ENCODE data around the gene FOXF1. TPM values are rescaled to one million over a fixed set of nuclear protein-coding genes. Genes with fewer than 3 reads are reported as not detected.

FOXF1 gene
- total RNA-seq, 1 experiment from 2014 or later: not detected

- Mint-ChIP-seq H3K27ac (no peak overlapping the region), H3K4me1 (no peaks in the 10 kb centered on the region), H3K4me3 (no peak overlapping the region), H3K27me3 (ENCODE audit: low read depth) (no peaks in the 10 kb centered on the region), H3K9me3 (no peaks in the 10 kb centered on the region), H3K36me3 (peaks cover 23% of the 10 kb centered on the region)
- ATAC-seq (no peak), DNase-seq (ENCODE audit: low spot score) (no peak)
- POLR2A ChIA-PET: no interaction called here
- TF ChIP-seq NR3C1 (CRISPR knock-in tag; conservative IDR thresholded peaks at IDR 0.05; ENCODE audit: low read depth) (no peak), MLX (CRISPR knock-in tag; IDR thresholded peaks at IDR 0.05) (no peak), CREB1 (CRISPR knock-in tag; IDR thresholded peaks at IDR 0.05) (no peak), GABPB1 (CRISPR knock-in tag; IDR thresholded peaks at IDR 0.05) (no peak), ARID4B (CRISPR knock-in tag; IDR thresholded peaks at IDR 0.05; ENCODE audit: borderline replicate concordance) (no peak)
- TF ChIP-seq, protein P1, sequence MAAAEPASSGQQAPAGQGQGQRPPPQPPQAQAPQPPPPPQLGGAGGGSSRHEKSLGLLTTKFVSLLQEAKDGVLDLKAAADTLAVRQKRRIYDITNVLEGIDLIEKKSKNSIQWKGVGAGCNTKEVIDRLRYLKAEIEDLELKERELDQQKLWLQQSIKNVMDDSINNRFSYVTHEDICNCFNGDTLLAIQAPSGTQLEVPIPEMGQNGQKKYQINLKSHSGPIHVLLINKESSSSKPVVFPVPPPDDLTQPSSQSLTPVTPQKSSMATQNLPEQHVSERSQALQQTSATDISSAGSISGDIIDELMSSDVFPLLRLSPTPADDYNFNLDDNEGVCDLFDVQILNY (CRISPR knock-in tag; IDR thresholded peaks at IDR 0.05): no peak
- TF ChIP-seq, protein P2, sequence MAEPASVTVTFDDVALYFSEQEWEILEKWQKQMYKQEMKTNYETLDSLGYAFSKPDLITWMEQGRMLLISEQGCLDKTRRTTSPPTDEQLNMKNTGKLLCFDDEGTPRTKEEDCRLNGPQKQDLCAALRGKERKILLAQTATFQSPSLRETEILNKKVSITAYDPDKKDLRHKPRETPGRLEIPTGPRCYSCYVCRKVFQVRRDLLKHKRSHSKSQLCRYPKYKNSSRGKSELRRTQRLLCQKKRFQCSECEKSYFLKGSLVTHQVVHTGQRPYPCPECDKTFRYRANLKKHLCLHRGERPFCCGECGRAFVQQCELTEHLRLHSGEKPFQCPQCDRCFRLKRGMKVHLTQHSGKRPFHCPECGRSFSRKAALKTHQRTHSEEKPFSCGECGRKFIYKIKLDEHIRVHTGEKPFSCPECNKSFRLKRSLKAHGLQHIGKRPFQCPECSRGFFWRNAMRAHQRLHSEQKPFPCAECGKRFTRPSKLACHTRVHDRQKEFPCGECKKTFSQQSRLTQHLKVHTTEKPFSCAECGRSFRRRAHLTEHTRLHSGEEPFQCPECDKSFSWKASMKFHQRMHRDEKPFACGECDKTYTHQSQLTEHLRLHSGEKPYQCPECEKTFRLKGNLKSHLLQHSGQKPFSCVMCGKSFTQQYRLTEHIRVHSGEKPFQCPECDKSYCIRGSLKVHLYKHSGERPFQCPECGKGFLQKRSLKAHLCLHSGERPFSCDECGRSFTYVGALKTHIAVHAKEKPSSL (CRISPR knock-in tag; conservative IDR thresholded peaks at IDR 0.05): no peak
- CTCF ChIA-PET: interaction anchor here (1.0 kb wide), 1 partner anchor 761 kb away, joined by 3 read pairs; no protein-coding TSS in a partner anchor
These were observed 27.2 kb downstream of the FOXF1 start for GRCh38 chr16:86537486-86537885.

GRCh38 chr16:86538196-86538780 is 28.0 kb downstream of the FOXF1 start:
- H3K9me3 Mint-ChIP-seq: no peaks in the 10 kb centered on the region
- no peaks in the 10 kb centered on the region for H3K27me3 Mint-ChIP-seq (ENCODE audit: low read depth)
- TF ChIP-seq ZNF219 (CRISPR knock-in tag; IDR thresholded peaks at IDR 0.05; ENCODE audit: borderline replicate concordance): no peak
- TF ChIP-seq, protein P3, sequence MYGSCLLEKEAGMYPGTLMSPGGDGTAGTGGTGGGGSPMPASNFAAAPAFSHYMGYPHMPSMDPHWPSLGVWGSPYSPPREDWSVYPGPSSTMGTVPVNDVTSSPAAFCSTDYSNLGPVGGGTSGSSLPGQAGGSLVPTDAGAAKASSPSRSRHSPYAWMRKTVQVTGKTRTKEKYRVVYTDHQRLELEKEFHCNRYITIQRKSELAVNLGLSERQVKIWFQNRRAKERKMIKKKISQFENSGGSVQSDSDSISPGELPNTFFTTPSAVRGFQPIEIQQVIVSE (CRISPR knock-in tag; IDR thresholded peaks at IDR 0.05; ENCODE audit: borderline replicate concordance): no peak
- TF ChIP-seq NR1H2 (CRISPR knock-in tag; IDR thresholded peaks at IDR 0.05): no peak
- TF ChIP-seq ATF2 (CRISPR knock-in tag; IDR thresholded peaks at IDR 0.05; ENCODE audit: borderline replicate concordance, low read depth): no peak
- TF ChIP-seq SOX15 (CRISPR knock-in tag; IDR thresholded peaks at IDR 0.05): no peak
- TF ChIP-seq, protein P4, sequence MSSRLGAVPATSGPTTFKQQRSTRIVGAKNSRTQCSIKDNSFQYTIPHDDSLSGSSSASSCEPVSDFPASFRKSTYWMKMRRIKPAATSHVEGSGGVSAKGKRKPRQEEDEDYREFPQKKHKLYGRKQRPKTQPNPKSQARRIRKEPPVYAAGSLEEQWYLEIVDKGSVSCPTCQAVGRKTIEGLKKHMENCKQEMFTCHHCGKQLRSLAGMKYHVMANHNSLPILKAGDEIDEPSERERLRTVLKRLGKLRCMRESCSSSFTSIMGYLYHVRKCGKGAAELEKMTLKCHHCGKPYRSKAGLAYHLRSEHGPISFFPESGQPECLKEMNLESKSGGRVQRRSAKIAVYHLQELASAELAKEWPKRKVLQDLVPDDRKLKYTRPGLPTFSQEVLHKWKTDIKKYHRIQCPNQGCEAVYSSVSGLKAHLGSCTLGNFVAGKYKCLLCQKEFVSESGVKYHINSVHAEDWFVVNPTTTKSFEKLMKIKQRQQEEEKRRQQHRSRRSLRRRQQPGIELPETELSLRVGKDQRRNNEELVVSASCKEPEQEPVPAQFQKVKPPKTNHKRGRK (CRISPR knock-in tag; IDR thresholded peaks at IDR 0.05; ENCODE audit: borderline replicate concordance): no peak
- TF ChIP-seq IRF2 (CRISPR knock-in tag; IDR thresholded peaks at IDR 0.05; ENCODE audit: borderline replicate concordance, low read depth): no peak
- TF ChIP-seq MAX (CRISPR knock-in tag; IDR thresholded peaks at IDR 0.05): no peak
- no peak for TF ChIP-seq ARID4B (CRISPR knock-in tag; IDR thresholded peaks at IDR 0.05; ENCODE audit: borderline replicate concordance)
- no peak for TF ChIP-seq ETV6 (CRISPR knock-in tag; IDR thresholded peaks at IDR 0.05)

More at GRCh38 chr16:86538196-86538780, 28.0 kb downstream of the FOXF1 start:
- H3K4me1 Mint-ChIP-seq: no peaks in the 10 kb centered on the region
- no peak for DNase-seq (ENCODE audit: low spot score)
- no peak overlapping the region for H3K4me3 Mint-ChIP-seq
- ChIA-PET CTCF (interaction anchor here (1.0 kb wide), 1 partner anchor 760 kb away, joined by 3 read pairs; no protein-coding TSS in a partner anchor), POLR2A (no interaction called here)
- ATAC-seq: no peak
- H3K36me3 Mint-ChIP-seq: peaks cover 23% of the 10 kb centered on the region
- no peak overlapping the region for H3K27ac Mint-ChIP-seq

Data from WTC11 (cell line).